Measurements from ENCODE around the gene BBS9.

GRCh38 chr7:33200282-33200681 lies 70.9 kb downstream of the BBS9 start:
- no peak for TF ChIP-seq CTCF (IDR thresholded peaks at IDR 0.05; ENCODE audit: insufficient read depth, low read length, poor library complexity, severe bottlenecking)
- no peak for TF ChIP-seq EZH2phosphoT487 (conservative IDR thresholded peaks at IDR 0.05; ENCODE audit: low read length)

All from SU-DHL-6 (cell line).